Measurements from ENCODE around the gene RHBDF1. TPM values are rescaled to one million over a fixed set of nuclear protein-coding genes. Genes with fewer than 3 reads are reported as not detected.

RHBDF1 gene
- total and polyA plus RNA-seq, 9 of the 15 experiments (the other 6 are each of a cell fraction or from before 2014, with no cell fraction given): 1.0 to 8.2 (median 4.2) TPM

GRCh38 chr16:42069-42457, 30.4 kb downstream of the RHBDF1 start (continued):
- TF ChIP-seq ZNF609 (CRISPR knock-in tag; IDR thresholded peaks at IDR 0.05; ENCODE audit: borderline replicate concordance) (no peak), HNRNPL (IDR thresholded peaks at IDR 0.05; ENCODE audit: low read depth, low read length) (no peak), CBX3 (IDR thresholded peaks at IDR 0.05; ENCODE audit: borderline replicate concordance in 1 of 2, low read length in 2 of 2) (no peak)
- TF ChIP-seq, protein P1, sequence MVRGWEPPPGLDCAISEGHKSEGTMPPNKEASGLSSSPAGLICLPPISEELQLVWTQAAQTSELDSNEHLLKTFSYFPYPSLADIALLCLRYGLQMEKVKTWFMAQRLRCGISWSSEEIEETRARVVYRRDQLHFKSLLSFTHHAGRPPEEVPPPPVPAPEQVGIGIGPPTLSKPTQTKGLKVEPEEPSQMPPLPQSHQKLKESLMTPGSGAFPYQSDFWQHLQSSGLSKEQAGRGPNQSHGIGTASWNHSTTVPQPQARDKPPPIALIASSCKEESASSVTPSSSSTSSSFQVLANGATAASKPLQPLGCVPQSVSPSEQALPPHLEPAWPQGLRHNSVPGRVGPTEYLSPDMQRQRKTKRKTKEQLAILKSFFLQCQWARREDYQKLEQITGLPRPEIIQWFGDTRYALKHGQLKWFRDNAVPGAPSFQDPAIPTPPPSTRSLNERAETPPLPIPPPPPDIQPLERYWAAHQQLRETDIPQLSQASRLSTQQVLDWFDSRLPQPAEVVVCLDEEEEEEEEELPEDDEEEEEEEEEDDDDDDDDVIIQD (CRISPR knock-in tag; IDR thresholded peaks at IDR 0.05): no peak
